CD4-positive, alpha-beta T cell treated with Interleukin-1 beta for 1 hour (primary cell): ENCODE results near the gene TTBK1.

Experiments
- DNase-seq, 2 donors: peaks; one replicate each; pipeline ENCODE4 v3.0.0-alpha.2; 2020 to 2022

Gene TTBK1

GRCh38 chr6:43274127-43274915 is 31.0 kb downstream of the TTBK1 start:
- no peak for DNase-seq

DNA sequence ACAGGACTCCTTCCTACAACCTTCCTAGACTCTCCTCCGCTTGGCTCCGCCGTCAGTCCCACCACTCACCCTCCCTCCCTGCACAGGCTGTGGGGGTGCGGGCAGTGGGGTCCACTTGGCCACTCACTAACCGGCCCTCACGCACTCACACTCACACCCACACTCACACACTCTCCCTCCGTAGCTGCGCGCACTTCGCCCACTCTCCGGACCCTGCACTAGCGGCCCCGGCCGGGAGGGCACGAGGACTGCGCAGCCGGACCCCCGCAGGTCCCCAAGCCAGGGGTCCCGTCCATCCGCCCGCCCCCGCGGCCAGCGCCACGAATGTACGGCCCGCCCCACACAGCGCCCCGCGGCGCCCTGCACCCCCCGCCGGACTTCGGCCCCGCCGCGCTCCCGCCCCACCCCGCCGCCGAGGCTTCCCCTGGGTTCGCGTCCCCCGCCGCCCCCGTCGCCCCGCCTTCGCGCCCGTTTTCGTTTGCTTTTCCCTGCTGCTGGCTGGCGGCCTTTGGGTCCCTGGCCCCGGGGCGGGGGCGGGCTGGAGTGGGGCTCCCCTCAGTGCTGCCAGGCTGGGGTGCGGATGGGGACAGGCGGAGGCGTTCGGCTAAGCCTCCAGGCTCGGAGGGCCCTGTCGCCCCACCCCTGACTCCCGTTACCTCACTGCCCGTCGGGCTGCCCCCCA is 31.8 kb downstream of the TTBK1 start:
- DNase-seq, result peak; percentile 4 to 24

DNA sequence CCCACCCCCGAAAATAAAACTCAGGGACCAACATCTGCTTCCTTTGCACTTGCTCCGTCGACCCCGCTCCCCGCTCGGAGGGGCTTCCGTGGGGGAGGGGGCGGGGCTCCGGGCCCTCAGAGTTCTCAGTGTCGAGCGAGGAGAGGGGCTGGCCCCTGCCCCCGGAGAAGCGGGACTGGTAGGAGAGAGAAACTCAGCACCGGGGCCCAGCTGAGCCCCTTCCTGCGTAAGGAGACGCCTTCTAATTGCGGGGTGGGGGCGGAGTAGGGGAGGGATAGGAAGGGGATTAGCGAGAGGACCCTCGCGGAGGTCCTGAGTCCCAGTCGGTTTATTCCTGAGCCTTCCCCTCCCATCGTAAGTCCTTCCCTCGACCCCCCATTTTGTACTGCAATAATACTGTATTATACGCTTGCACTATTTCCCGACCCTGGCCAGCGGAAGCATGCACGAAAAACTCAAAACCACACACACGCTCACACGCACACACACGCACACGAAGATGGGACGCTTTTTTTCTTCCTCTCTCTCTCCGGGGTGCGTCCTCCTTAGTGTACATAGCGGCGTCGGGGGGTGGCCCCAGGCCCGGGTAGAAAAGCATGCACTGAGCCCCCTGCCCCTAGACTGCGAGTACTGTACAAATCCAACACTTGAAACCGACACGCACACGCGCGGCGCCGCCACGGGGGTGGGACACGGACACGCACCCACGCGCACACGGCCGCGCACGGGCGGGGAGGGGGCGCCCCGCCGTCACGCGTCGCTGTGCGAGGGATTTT is 32.7 kb downstream of the TTBK1 start:
- DNase-seq, result peak; percentile 40 to 46

DNA sequence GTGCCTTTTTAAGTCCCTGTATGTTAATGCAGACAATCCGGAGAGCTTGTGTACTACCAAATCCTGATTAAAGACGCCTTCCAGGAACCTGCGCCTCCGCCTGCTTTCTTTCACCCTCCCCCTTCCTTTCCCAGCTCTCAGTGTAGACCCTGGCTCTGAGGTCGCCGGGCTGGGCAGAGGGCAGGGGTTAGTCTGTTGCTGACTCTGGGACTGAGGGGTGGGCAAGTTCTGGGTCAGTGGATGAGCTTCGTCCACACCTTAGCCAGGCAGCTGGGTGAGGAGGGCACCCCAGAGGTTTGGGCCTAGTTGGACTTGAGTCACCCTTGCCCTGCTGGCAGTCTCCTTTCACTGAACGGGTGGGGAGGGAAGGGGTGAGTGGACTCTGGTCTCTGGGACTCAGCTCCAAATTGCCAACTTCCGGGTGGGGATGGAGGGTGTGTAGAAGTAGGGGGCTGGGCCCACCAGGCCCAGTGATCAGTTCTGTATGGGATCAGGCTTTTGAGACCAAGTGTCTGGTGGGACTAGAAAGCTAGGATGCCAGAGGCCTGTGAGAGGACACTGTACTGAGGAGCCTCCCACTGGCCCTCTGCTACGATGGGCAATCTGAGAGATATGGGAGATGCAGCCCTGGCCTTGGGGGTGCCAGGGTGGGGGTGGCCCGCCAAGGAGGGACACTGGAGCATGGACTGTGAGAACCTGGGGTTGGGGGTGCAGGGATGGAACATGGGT is 33.5 kb downstream of the TTBK1 start:
- DNase-seq, result no peak

- DNase-seq, result no peak
Measured at GRCh38 chr6:43277306-43277642, 34.0 kb downstream of the TTBK1 start.

DNA sequence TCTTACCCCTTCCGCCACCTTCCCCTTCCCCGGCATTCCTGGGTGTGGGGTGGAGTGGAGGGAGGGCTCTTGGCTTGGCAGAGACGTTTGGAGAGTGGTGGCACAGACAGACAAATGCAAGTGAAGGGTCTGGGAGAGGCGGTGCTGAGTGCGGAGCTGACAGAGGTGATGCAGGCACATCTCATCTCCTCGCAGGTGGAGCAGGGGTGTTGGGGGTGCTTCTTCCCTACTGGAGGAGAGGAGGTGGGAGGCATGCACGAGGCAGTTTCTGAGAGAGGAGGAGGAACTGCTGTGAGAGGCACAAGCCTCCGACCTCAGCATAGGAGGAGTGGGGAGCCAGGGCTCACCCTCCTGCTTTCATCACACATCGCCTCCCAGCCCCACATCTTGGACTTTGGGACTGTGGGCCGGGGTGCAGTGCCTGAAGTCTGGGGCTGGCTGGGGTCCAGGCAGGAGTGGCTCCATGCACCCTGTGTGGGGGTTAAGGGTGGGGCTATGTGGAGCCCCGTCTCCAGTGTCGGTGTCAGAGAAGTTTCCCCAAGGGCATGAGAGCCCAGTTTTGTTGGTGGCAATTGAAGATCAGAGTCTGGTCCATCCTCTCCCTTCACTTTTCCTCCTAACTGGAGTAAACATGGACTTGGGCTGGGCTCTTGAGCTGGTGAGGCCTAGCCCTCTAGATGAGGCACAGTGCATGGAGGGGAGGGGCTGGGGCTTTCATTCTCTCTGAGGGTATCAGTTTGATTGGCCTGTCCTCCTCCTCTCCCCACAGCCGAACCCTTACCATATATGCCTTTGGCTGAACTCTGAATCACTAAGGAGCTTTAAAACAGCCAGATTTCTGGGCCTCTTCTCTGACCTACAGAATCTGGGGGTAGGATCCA is 34.6 kb downstream of the TTBK1 start:
- no peak for DNase-seq

DNA sequence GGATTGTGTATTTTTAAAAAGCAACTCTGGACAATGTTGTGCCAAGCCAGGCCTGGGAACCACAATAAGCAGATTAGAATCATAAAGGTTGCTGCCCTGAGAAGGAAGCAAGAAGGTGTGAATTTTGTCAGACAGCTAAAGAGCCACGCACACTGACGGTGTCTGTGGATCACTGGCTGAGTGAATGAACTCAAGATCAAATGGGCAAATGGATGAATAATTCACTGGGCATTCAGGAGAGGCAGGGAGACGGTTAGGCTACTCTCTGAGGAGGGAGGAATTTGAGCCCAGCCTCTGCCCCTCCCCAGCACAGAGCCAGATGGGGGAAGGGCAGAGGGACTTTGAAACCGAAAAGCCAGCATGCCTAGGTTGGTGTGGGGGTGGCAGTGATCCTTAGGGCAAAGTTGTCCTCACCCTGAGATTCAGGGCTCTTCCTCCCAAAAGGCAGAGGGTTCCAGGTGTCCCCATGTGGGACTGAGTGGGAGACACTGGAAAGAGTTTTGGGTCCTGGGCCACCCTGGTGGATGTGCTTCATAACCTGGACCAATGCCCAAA is 35.3 kb downstream of the TTBK1 start:
- no peak for DNase-seq

DNA sequence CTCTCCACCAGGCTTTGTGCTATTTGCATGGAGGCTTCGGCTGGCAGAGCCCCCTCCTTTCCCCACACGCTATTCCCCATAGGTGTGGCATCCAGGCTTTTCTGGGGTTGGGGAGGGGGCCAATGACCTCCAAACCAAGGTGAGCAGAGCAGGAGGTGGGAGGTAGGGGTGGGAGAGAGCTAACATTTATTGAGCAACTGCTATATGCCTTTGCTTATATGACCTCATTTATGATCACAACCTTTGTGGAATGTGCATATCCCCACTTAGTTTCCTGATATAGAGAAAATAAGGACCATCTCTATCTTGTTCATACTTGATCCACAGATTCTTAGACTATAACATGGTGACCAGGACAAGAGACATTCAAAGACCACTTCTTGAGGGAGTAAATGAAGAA is 37.0 kb downstream of the TTBK1 start:
- DNase-seq, result no peak

GRCh38 chr6:43282060-43282459 is 38.8 kb downstream of the TTBK1 start:
- no peak for DNase-seq

GRCh38 chr6:43282636-43283513 is 39.6 kb downstream of the TTBK1 start:
- no peak for DNase-seq

- DNase-seq, result no peak
Measured at GRCh38 chr6:43283514-43283901, 40.2 kb downstream of the TTBK1 start.

DNA sequence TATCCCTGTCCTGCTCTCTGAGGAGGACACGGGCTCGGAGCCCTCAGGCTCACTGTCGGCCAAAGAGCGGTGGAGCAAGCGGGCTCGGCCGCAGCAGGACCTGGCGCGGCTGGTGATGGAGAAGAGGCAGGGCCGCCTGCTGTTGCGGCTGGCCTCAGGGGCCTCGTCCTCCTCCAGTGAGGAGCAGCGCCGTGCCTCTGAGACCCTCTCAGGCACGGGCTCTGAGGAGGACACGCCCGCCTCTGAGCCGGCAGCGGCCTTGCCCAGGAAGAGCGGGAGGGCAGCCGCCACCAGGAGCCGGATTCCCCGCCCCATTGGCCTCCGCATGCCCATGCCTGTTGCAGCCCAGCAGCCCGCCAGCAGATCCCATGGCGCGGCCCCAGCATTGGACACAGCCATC is 40.6 kb downstream of the TTBK1 start:
- no peak for DNase-seq

DNA sequence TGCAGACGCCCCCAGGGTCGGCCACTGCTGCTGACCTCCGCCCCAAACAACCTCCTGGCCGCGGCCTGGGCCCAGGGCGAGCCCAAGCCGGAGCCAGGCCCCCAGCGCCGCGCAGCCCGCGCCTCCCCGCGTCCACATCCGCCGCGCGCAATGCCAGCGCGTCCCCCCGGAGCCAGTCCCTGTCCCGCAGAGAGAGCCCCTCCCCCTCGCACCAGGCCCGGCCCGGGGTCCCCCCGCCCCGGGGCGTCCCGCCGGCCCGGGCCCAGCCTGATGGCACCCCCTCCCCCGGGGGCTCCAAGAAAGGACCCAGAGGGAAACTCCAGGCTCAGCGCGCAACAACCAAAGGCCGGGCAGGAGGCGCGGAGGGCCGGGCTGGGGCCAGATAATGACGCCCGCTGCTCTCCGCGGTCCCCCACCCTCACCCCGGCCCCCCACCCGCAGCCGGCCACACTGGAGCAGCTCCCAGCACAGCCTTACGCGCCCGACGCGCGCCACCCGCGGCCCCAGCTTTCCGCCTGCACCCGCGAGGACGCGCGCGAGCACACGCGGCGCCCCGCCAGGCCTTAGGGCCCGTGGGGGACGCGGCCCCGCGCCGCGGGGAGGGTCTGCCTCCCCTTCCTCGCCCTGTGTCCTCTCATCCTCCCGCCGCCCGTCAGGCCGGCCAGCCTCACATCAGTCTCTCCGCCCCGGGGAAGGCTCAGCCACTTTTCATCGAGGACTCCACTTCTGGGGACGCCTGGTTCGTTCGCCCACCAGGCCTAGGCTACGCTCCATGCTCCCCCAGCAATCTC is 41.9 kb downstream of the TTBK1 start:
- DNase-seq, result no peak

DNA sequence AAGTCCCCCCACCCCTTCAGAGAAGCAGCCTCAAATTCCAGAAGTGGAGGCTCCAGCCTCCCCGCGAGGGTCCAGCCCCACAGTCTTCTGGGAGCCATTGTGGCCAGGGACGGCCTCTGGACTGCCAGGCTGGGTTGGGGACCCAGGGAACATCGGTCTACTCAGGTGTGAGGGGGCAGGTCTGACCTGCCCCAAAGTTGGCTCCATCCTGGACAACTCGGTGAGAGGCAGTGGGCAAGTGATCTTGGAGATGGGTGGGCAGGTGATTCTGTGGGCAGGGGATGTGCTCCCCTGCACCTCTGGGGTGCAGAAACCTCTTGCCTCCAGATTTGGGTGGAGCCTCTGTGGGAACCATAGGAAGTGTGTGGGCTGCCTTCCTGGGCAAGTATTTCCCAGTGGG is 42.6 kb downstream of the TTBK1 start:
- DNase-seq, result no peak

GRCh38 chr6:43286456-43286979 is 43.2 kb downstream of the TTBK1 start:
- DNase-seq, result no peak

DNA sequence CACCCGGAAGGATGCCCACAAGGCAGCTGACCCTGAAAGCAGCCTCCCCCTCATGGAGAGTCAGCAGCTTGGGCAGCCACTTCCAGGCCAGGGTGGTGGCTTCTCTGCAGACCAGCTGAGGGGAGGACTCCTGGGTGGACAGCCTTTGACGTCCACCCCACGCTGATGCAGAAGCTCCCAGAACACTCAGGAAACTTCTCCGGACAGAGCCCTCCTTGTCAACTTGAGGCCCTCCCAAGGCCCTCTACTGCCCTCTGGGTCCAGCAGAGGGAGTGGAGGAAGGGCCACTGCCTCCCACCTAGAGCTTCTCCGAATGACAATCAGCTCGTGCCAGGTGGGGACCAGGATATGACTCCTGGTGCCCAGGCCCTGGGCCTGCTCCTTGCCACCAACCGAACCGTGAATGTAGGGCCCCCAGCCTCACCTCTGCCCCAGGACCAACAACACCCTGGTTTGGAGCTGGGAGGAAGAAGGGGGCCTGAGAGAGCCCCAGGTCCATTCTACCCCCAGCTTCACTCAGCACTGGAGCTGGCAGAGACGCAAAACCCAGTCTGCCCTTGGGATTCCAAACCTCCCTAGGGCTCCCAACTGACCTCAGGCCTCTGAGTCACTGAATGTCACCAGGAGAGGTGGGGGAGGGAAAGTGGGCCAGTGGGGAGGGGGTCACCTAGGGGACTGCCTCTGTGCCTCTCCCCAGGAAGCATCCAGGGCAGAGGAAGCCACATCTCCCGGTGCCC is 43.9 kb downstream of the TTBK1 start:
- no peak for DNase-seq

DNA sequence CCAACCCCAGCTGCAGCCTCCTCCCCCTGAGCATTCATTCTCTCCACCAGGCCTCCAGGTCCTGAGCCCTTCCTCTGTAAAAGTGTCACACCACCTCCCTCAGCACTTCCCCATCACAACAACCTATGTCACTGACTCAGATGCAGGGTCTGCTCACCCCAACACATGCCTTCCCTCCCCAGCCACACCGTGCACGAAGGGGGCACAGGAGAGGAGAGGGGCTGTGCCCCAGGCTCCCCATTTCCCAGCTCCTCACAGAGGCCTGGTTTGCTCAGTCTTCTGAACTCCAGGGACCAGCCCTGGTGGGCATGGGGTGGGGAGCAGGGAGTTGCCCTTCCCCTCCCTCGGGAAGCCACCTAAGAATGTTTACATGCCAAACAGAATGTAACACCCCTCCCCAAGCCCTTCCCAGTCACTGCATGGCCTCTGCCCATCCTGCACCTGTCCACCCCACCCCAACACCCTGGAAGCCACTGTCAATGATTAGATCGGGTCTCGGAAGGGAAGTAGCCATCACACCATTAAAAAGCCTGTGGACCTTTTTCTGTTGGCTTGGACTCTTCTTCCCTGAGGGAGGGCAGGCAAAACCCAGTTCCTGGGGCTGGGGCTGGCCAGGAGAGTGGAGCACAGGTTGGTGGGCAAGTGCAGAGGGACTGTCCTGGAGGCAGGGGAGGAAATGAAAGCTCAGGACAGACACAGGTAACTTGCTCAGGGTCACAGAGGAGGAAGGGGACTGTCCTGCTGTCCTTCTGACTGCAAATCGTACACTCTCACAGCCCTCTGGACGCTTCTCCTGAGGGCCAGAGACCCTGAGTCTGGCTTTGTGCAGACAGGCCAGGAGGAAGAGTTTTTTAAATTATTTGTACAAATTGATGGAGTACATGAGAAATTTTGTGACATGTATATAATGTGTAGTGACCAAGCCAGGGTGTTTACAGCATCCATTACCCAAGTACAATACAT is 44.7 kb downstream of the TTBK1 start:
- DNase-seq, result no peak
